GM19372 (cell line): ENCODE measurements around the gene SPIB.
"Not testable (repeated sequence)": the region's sequence is repeated elsewhere in the genome, so short reads cannot be mapped to it uniquely, and the experiment has no call there.

Source experiments
- ATAC-seq: cut with Tn5 transposase; IDR thresholded peaks from one replicate; pipeline ENCODE4 v1.9.1; 2021; ENCODE audit warnings: mild to moderate bottlenecking, low read depth, moderate library complexity; ENCODE audit not compliant: unreplicated experiment

The SPIB gene

GRCh38 chr19:50390295-50390694, 28.4 kb upstream of the SPIB start:
- ATAC-seq: not testable (repeated sequence)

GRCh38 chr19:50390952-50391351, 27.8 kb upstream of the SPIB start:
- ATAC-seq: not testable (repeated sequence)

GRCh38 chr19:50392759-50393158, 26.0 kb upstream of the SPIB start:
- ATAC-seq: no peak

- ATAC-seq: no peak
Observed at GRCh38 chr19:50393589-50393988, 25.1 kb upstream of the SPIB start.

- ATAC-seq: no peak
Observed at GRCh38 chr19:50394017-50394416, 24.7 kb upstream of the SPIB start.

GRCh38 chr19:50398675-50399367, 19.9 kb upstream of the SPIB start:
- no peak for ATAC-seq

GRCh38 chr19:50399368-50399745, 19.4 kb upstream of the SPIB start:
- no peak for ATAC-seq

- ATAC-seq: no peak
Observed at GRCh38 chr19:50401605-50402450, 16.9 kb upstream of the SPIB start.

GRCh38 chr19:50402544-50403301, 16.0 kb upstream of the SPIB start:
- ATAC-seq: no peak

GRCh38 chr19:50406156-50406820, 12.4 kb upstream of the SPIB start:
- no peak for ATAC-seq

- ATAC-seq: no peak
Observed at GRCh38 chr19:50406829-50407228, 11.9 kb upstream of the SPIB start.

- ATAC-seq: no peak
Observed at GRCh38 chr19:50409347-50409746, 9.4 kb upstream of the SPIB start.

GRCh38 chr19:50410109-50410508, 8.6 kb upstream of the SPIB start:
- no peak for ATAC-seq

GRCh38 chr19:50412419-50412818, 6.3 kb upstream of the SPIB start:
- ATAC-seq: no peak

GRCh38 chr19:50413096-50413495, 5.6 kb upstream of the SPIB start:
- ATAC-seq: no peak

GRCh38 chr19:50413531-50413930, 5.2 kb upstream of the SPIB start:
- no peak for ATAC-seq

GRCh38 chr19:50414864-50415660, 3.7 kb upstream of the SPIB start:
- ATAC-seq: peak; percentile 24

- peak; percentile 61 for ATAC-seq
Observed at GRCh38 chr19:50415661-50416033, 3.1 kb upstream of the SPIB start.

- ATAC-seq: no peak
Observed at GRCh38 chr19:50416034-50416977, 2.4 kb upstream of the SPIB start.
